ENCODE measurements around the gene SLC25A38.

SLC25A38 gene

GRCh38 chr3:39378088-39378487 is 5.1 kb upstream of the SLC25A38 start:
- Histone ChIP-seq H3K9me3 (ENCODE audit: control insufficient read depth, insufficient read depth, low read length) (0 out of 2 replicates have a peak, but pooled peaks cover 5% of the 10 kb centered on the region), H3K27me3 (ENCODE audit: control insufficient read depth, insufficient read depth, low read length) (no peaks in the 10 kb centered on the region), H3K4me3 (ENCODE audit: low read depth, low read length) (no peak overlapping the region), H3K9ac (ENCODE audit: low read depth, low read length) (no peak overlapping the region), H3K27ac (ENCODE audit: low read depth, low read length) (no peak overlapping the region), H3K4me1 (ENCODE audit: control insufficient read depth, insufficient read depth, low read length) (peaks cover 24% of the 10 kb centered on the region), H3K36me3 (ENCODE audit: control insufficient read depth, insufficient read depth, low read length) (no peaks in the 10 kb centered on the region)

- Histone ChIP-seq H3K36me3 (ENCODE audit: control insufficient read depth, insufficient read depth, low read length) (no peaks in the 10 kb centered on the region), H3K4me1 (ENCODE audit: control insufficient read depth, insufficient read depth, low read length) (peaks cover 24% of the 10 kb centered on the region), H3K27ac (ENCODE audit: low read depth, low read length) (no peak overlapping the region), H3K9ac (ENCODE audit: low read depth, low read length) (no peak overlapping the region), H3K27me3 (ENCODE audit: control insufficient read depth, insufficient read depth, low read length) (no peaks in the 10 kb centered on the region), H3K9me3 (ENCODE audit: control insufficient read depth, insufficient read depth, low read length) (no peaks in the 10 kb centered on the region), H3K4me3 (ENCODE audit: low read depth, low read length) (no peak overlapping the region)
These were observed 4.0 kb upstream of the SLC25A38 start for GRCh38 chr3:39378957-39379777.

- Histone ChIP-seq H3K4me3 (ENCODE audit: low read depth, low read length) (no peak overlapping the region), H3K27me3 (ENCODE audit: control insufficient read depth, insufficient read depth, low read length) (no peaks in the 10 kb centered on the region), H3K4me1 (ENCODE audit: control insufficient read depth, insufficient read depth, low read length) (peaks cover 24% of the 10 kb centered on the region), H3K9me3 (ENCODE audit: control insufficient read depth, insufficient read depth, low read length) (no peaks in the 10 kb centered on the region), H3K9ac (ENCODE audit: low read depth, low read length) (no peak overlapping the region), H3K36me3 (ENCODE audit: control insufficient read depth, insufficient read depth, low read length) (no peaks in the 10 kb centered on the region), H3K27ac (ENCODE audit: low read depth, low read length) (no peak overlapping the region)
These were observed 3.4 kb upstream of the SLC25A38 start for GRCh38 chr3:39379778-39380155.

- H3K9me3 ChIP-seq (ENCODE audit: control insufficient read depth, insufficient read depth, low read length), result no peaks in the 10 kb centered on the region
- H3K27ac ChIP-seq (ENCODE audit: low read depth, low read length), result no peak overlapping the region
- H3K9ac ChIP-seq (ENCODE audit: low read depth, low read length), result no peak overlapping the region
- no peaks in the 10 kb centered on the region for H3K27me3 ChIP-seq (ENCODE audit: control insufficient read depth, insufficient read depth, low read length)
- no peaks in the 10 kb centered on the region for H3K36me3 ChIP-seq (ENCODE audit: control insufficient read depth, insufficient read depth, low read length)
- no peak overlapping the region for H3K4me3 ChIP-seq (ENCODE audit: low read depth, low read length)
- H3K4me1 ChIP-seq (ENCODE audit: control insufficient read depth, insufficient read depth, low read length), result peaks cover 30% of the 10 kb centered on the region
These were observed 1.7 kb upstream of the SLC25A38 start for GRCh38 chr3:39381432-39381831.

DNA sequence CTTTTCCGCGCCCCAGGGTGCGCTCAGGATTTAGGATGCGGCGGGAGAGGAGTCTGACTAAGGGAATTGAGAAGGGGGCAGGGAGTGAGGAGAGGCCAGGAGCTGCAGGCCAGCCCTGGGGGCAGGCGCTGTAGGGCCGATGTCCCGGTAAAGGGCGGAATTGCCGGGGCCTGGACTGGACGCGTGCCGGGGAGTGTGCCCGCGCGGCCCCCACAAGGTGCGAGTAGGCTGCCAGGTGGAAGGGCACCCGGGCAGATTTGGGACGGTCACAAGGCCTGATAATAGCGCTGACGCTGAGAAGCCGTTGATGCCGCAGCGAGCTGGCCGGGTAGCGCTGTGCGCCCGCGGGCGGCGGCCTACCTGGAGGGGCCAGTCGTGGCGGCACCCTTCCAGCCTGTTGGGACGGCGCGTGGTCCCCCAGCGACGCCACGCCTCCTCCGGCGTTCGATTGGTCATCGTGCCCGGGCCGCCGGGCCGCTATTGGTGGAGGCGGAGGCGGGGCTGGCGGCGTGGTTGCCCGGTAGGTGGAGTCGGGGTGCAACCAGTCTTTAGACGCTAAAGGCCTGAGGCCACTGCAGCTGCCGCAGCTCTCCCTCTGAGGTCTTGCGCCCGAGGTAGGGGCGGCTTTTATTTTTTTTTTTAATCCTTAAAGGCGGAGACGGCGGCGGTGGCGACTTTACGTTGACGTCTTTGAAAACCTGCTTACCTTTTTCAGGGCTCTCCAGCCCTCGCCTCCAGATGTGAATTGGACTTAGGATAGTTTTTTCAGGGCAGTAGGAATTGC is 903 bp downstream of the SLC25A38 start:
- Histone ChIP-seq H3K4me1 (ENCODE audit: control insufficient read depth, insufficient read depth, low read length) (peaks cover 16% of the 10 kb centered on the region), H3K36me3 (ENCODE audit: control insufficient read depth, insufficient read depth, low read length) (peaks cover 2% of the 10 kb centered on the region; the same call in 1 of the 2 replicates), H3K9ac (ENCODE audit: low read depth, low read length) (peak overlapping the region; percentile 94), H3K4me3 (ENCODE audit: low read depth, low read length) (peak overlapping the region; percentile 97), H3K9me3 (ENCODE audit: control insufficient read depth, insufficient read depth, low read length) (no peaks in the 10 kb centered on the region), H3K27me3 (ENCODE audit: control insufficient read depth, insufficient read depth, low read length) (no peaks in the 10 kb centered on the region), H3K27ac (ENCODE audit: low read depth, low read length) (peak overlapping the region; percentile 93)

DNA sequence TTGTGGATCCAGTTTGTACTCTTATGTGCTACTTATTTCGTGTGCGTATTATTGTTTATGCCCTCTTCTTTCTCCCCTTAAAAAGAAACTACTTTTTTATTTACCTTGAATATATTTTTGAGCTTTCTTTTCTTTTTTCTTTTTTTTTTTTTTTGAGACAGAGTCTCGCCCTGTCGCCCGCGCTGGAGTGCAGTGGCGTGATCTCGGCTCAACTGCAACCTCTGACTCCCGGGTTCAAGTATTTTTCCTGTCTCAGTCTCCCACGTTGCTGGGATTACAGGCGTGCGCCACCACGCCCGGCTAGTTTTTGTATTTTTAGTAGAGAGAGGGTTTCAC is 1.5 kb downstream of the SLC25A38 start:
- Histone ChIP-seq H3K9me3 (ENCODE audit: control insufficient read depth, insufficient read depth, low read length) (no peaks in the 10 kb centered on the region), H3K9ac (ENCODE audit: low read depth, low read length) (no peak overlapping the region)

GRCh38 chr3:39385456-39386090 is 2.4 kb downstream of the SLC25A38 start:
- Histone ChIP-seq H3K4me1 (ENCODE audit: control insufficient read depth, insufficient read depth, low read length) (peaks cover 16% of the 10 kb centered on the region), H3K9ac (ENCODE audit: low read depth, low read length) (no peak overlapping the region), H3K27me3 (ENCODE audit: control insufficient read depth, insufficient read depth, low read length) (no peaks in the 10 kb centered on the region), H3K9me3 (ENCODE audit: control insufficient read depth, insufficient read depth, low read length) (no peaks in the 10 kb centered on the region), H3K27ac (ENCODE audit: low read depth, low read length) (peak overlapping the region; percentile 23), H3K36me3 (ENCODE audit: control insufficient read depth, insufficient read depth, low read length) (peaks cover 17% of the 10 kb centered on the region), H3K4me3 (ENCODE audit: low read depth, low read length) (peak overlapping the region; percentile 97; the same call in 1 of the 2 replicates)

More for the DNA sequence above, 1.5 kb downstream of the SLC25A38 start:
- H3K36me3 ChIP-seq (ENCODE audit: control insufficient read depth, insufficient read depth, low read length), result peaks cover 8% of the 10 kb centered on the region
- peaks cover 16% of the 10 kb centered on the region for H3K4me1 ChIP-seq (ENCODE audit: control insufficient read depth, insufficient read depth, low read length)
- peak overlapping the region; percentile 97 for H3K4me3 ChIP-seq (ENCODE audit: low read depth, low read length)
- H3K27me3 ChIP-seq (ENCODE audit: control insufficient read depth, insufficient read depth, low read length), result no peaks in the 10 kb centered on the region
- H3K27ac ChIP-seq (ENCODE audit: low read depth, low read length), result no peak overlapping the region

DNA sequence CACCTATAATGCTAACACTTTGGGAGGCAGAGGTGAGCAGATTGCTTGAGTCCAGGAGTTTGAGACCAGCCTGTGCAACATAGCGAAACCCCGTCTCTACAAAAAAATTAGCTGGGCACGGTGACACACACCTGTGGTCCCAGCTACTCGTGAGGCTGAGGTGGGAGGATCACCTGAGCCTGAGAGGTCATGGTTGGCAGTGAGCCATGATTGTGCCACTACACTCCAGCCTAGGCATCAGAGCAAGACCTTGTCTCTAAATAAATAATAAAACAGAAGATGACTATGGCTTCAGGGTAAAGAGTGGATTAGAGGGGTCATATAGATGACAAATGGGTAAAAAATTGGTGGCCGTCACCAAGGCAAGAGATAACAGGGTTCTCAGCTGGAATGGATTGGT is 3.1 kb downstream of the SLC25A38 start:
- Histone ChIP-seq H3K4me3 (ENCODE audit: low read depth, low read length) (no peak overlapping the region), H3K9me3 (ENCODE audit: control insufficient read depth, insufficient read depth, low read length) (no peaks in the 10 kb centered on the region), H3K4me1 (ENCODE audit: control insufficient read depth, insufficient read depth, low read length) (peaks cover 16% of the 10 kb centered on the region), H3K36me3 (ENCODE audit: control insufficient read depth, insufficient read depth, low read length) (peaks cover 25% of the 10 kb centered on the region), H3K9ac (ENCODE audit: low read depth, low read length) (no peak overlapping the region), H3K27ac (ENCODE audit: low read depth, low read length) (no peak overlapping the region), H3K27me3 (ENCODE audit: control insufficient read depth, insufficient read depth, low read length) (no peaks in the 10 kb centered on the region)

DNA sequence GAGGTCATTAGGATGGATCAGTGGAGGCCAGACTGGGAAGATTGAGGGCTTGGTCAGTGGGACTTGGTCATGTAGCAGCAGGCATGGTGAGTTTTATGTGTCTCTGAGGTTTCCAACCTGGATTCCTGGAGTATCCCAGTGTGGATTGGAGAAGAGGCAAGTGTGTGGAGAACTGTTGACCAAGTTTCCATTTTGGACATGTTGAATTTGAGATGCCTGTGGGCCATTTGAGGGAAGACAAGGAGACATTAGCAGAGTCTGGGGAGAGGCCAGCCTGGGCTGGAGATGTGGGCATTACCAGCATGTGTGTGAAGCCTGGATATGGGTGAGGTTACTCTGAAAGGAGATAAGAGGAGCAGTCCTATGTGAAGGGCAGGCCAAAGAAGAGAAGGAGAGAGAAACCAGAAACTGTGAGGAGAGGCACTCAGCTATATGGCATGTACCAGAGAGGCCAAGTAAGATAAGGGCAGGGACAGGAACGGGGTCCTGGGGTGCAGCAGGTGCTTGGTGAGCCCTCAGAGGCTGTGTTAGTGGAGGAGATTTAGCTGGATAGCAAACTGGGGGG is 4.3 kb downstream of the SLC25A38 start:
- Histone ChIP-seq H3K9me3 (ENCODE audit: control insufficient read depth, insufficient read depth, low read length) (no peaks in the 10 kb centered on the region), H3K36me3 (ENCODE audit: control insufficient read depth, insufficient read depth, low read length) (peaks cover 36% of the 10 kb centered on the region), H3K27me3 (ENCODE audit: control insufficient read depth, insufficient read depth, low read length) (no peaks in the 10 kb centered on the region), H3K4me3 (ENCODE audit: low read depth, low read length) (no peak overlapping the region), H3K27ac (ENCODE audit: low read depth, low read length) (no peak overlapping the region), H3K4me1 (ENCODE audit: control insufficient read depth, insufficient read depth, low read length) (peaks cover 15% of the 10 kb centered on the region), H3K9ac (ENCODE audit: low read depth, low read length) (no peak overlapping the region)

- Histone ChIP-seq H3K9me3 (ENCODE audit: control insufficient read depth, insufficient read depth, low read length) (no peaks in the 10 kb centered on the region), H3K9ac (ENCODE audit: low read depth, low read length) (no peak overlapping the region), H3K27ac (ENCODE audit: low read depth, low read length) (no peak overlapping the region), H3K36me3 (ENCODE audit: control insufficient read depth, insufficient read depth, low read length) (peaks cover 42% of the 10 kb centered on the region), H3K27me3 (ENCODE audit: control insufficient read depth, insufficient read depth, low read length) (no peaks in the 10 kb centered on the region), H3K4me3 (ENCODE audit: low read depth, low read length) (no peak overlapping the region), H3K4me1 (ENCODE audit: control insufficient read depth, insufficient read depth, low read length) (peaks cover 10% of the 10 kb centered on the region)
These were observed 5.0 kb downstream of the SLC25A38 start for GRCh38 chr3:39388153-39388552.

All from HUES48 (cell line).